Neural cell (in vitro differentiated cells): ENCODE measurements around the gene CSMD2.

Experiments used
- EP300 ChIP-seq: fragments of 450-650 bp; conservative IDR thresholded peaks from 2 replicates; pipeline ENCODE4 v1.6.1; 2014; ENCODE audit warnings: antibody characterized with exemption, mild to moderate bottlenecking, moderate library complexity; ENCODE audit not compliant: poor library complexity, severe bottlenecking
- EZH2 ChIP-seq: fragments of 200-600, 300-800 bp; shearing (Covaris generic), sonication (generic); IDR thresholded peaks from 2 replicates; pipeline ENCODE4 v1.6.1; 2014; ENCODE audit warnings: antibody characterized with exemption, low read length, borderline replicate concordance, mild to moderate bottlenecking; ENCODE audit not compliant: insufficient read depth, poor library complexity, severe bottlenecking
- MXI1 ChIP-seq: fragments of 450-650 bp; conservative IDR thresholded peaks from 2 replicates; pipeline ENCODE4 v1.6.1; 2014; ENCODE audit warnings: antibody characterized with exemption, mild to moderate bottlenecking; ENCODE audit not compliant: poor library complexity, severe bottlenecking
- POLR2AphosphoS5 ChIP-seq: IDR thresholded peaks from 2 replicates; pipeline ENCODE4 v1.6.1; 2012
- RAD21 ChIP-seq: fragments of 450-650 bp; conservative IDR thresholded peaks from 2 replicates; pipeline ENCODE4 v1.6.1; 2014; ENCODE audit warnings: antibody characterized with exemption, mild to moderate bottlenecking, moderate library complexity
- TF ChIP-seq, protein P1 (sequence below): fragments of 450-650 bp; IDR thresholded peaks from 2 replicates; pipeline ENCODE4 v1.5.1; 2014; ENCODE audit warnings: antibody characterized with exemption, mild to moderate bottlenecking, moderate library complexity; ENCODE audit not compliant: poor library complexity, severe bottlenecking
- TF ChIP-seq, protein P2 (sequence below): IDR thresholded peaks from 2 replicates; pipeline ENCODE4 v1.6.1; 2012; ENCODE audit warnings: borderline replicate concordance

DNA sequence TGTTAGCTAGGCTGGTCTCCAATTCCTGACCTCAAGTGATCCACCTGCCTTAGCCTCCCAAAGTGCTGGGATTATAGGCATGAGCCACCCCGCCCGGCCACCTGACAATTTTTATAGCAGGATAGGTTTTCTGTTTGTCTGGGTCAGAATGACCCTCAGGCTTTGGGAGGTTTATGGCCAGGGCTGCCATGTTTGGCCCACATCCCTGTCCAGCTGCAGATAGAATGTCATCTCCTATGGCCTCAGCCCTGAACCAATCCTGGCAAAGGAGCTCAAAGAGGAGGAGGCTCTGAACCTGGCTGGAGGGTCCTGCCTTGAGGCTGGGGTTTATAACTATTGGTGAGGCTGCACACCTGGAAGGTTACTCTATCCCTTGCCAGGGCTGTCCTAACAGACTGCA lies 218.2 kb downstream of the CSMD2 start:
- TF ChIP-seq, protein P1, sequence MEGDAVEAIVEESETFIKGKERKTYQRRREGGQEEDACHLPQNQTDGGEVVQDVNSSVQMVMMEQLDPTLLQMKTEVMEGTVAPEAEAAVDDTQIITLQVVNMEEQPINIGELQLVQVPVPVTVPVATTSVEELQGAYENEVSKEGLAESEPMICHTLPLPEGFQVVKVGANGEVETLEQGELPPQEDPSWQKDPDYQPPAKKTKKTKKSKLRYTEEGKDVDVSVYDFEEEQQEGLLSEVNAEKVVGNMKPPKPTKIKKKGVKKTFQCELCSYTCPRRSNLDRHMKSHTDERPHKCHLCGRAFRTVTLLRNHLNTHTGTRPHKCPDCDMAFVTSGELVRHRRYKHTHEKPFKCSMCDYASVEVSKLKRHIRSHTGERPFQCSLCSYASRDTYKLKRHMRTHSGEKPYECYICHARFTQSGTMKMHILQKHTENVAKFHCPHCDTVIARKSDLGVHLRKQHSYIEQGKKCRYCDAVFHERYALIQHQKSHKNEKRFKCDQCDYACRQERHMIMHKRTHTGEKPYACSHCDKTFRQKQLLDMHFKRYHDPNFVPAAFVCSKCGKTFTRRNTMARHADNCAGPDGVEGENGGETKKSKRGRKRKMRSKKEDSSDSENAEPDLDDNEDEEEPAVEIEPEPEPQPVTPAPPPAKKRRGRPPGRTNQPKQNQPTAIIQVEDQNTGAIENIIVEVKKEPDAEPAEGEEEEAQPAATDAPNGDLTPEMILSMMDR: no peak
- TF ChIP-seq EZH2 (no peak), POLR2AphosphoS5 (no peak), MXI1 (no peak), RAD21 (no peak), EP300 (no peak)
- TF ChIP-seq, protein P2, sequence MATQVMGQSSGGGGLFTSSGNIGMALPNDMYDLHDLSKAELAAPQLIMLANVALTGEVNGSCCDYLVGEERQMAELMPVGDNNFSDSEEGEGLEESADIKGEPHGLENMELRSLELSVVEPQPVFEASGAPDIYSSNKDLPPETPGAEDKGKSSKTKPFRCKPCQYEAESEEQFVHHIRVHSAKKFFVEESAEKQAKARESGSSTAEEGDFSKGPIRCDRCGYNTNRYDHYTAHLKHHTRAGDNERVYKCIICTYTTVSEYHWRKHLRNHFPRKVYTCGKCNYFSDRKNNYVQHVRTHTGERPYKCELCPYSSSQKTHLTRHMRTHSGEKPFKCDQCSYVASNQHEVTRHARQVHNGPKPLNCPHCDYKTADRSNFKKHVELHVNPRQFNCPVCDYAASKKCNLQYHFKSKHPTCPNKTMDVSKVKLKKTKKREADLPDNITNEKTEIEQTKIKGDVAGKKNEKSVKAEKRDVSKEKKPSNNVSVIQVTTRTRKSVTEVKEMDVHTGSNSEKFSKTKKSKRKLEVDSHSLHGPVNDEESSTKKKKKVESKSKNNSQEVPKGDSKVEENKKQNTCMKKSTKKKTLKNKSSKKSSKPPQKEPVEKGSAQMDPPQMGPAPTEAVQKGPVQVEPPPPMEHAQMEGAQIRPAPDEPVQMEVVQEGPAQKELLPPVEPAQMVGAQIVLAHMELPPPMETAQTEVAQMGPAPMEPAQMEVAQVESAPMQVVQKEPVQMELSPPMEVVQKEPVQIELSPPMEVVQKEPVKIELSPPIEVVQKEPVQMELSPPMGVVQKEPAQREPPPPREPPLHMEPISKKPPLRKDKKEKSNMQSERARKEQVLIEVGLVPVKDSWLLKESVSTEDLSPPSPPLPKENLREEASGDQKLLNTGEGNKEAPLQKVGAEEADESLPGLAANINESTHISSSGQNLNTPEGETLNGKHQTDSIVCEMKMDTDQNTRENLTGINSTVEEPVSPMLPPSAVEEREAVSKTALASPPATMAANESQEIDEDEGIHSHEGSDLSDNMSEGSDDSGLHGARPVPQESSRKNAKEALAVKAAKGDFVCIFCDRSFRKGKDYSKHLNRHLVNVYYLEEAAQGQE: no peak
